ENCODE results near the gene KRTAP5-4.

DNA sequence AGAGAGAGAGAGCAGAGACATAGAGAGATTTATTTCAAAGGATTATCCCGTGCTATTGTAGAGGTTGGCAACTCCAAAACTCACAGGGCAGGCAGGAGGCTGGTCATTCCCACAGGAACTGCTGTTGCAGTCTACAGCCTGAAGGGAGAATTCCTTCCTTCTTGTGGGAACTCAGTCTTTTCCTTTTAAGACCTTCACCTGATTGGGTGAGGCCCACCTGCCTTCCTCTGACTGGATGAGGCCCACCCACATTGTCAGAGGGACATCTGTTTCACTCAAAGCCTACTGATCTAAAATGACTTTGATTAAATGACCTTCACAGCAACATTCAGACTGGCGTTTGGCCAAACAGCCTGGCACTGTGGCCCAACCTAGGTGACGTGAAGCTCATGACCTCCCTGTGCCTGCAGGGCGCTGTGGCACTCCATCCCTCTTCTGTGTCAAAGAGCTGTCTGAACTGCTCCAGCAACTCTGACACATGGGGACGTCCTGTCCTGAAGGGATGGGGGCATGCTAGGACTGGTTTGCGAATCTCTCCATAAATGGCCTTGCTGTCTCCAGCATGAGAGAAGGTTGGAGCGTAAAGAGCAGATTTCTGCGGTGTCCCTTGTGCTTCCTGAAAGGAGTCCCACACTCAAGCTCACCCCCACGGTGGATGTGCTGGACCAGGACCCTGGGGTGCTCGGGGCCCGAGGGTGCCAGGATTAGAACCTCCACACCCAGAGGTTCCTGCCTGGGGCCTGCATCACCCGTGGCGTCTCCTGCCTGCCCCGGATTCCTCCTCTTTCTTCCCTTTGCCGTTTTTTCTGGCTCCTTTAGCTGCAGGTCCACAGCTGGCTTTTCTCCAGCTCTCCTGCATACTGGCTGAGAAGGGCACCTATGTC lies 28.3 kb upstream of the KRTAP5-4 start:
- TF ChIP-seq POLR2AphosphoS5 (IDR thresholded peaks at IDR 0.05) (no peak), EP300 (IDR thresholded peaks at IDR 0.05) (no peak), POLR2A (IDR thresholded peaks at IDR 0.05) (no peak)
- TF ChIP-seq, protein P1, sequence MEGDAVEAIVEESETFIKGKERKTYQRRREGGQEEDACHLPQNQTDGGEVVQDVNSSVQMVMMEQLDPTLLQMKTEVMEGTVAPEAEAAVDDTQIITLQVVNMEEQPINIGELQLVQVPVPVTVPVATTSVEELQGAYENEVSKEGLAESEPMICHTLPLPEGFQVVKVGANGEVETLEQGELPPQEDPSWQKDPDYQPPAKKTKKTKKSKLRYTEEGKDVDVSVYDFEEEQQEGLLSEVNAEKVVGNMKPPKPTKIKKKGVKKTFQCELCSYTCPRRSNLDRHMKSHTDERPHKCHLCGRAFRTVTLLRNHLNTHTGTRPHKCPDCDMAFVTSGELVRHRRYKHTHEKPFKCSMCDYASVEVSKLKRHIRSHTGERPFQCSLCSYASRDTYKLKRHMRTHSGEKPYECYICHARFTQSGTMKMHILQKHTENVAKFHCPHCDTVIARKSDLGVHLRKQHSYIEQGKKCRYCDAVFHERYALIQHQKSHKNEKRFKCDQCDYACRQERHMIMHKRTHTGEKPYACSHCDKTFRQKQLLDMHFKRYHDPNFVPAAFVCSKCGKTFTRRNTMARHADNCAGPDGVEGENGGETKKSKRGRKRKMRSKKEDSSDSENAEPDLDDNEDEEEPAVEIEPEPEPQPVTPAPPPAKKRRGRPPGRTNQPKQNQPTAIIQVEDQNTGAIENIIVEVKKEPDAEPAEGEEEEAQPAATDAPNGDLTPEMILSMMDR (IDR thresholded peaks at IDR 0.05): no peak
